ENCODE results near the gene CLDN34. TPM values are rescaled to one million over a fixed set of nuclear protein-coding genes. Genes with fewer than 3 reads are reported as not detected.

Gene CLDN34
- total and polyA plus RNA-seq, 2 experiments from 2014 or later, result not detected

- TF ChIP-seq REST (IDR thresholded peaks at IDR 0.05; ENCODE audit: unreplicated experiment), result no peak
Measured at GRCh38 chrX:9935436-9935835, 31.7 kb upstream of the CLDN34 start (continued).

- H2AFZ ChIP-seq, result no peak overlapping the region
- H3K27me3 ChIP-seq (ENCODE audit: insufficient read depth), result no peaks in the 10 kb centered on the region
- DNase-seq (ENCODE audit: low spot score) (no peak), ATAC-seq (no peak)
- peaks cover 34% of the 10 kb centered on the region for H3K36me3 Mint-ChIP-seq (ENCODE audit: low read depth)
- no peaks in the 10 kb centered on the region for H3K9me3 Mint-ChIP-seq
- H3K9me2 ChIP-seq (ENCODE audit: insufficient read depth), result no peaks in the 10 kb centered on the region
- H3K27me3 Mint-ChIP-seq (ENCODE audit: insufficient read depth, low read depth, poor library complexity), result peaks cover 3% of the 10 kb centered on the region
- TF ChIP-seq ETS1 (IDR thresholded peaks at IDR 0.05) (no peak), STAT1 (IDR thresholded peaks at IDR 0.05; ENCODE audit: unreplicated experiment) (no peak), POLR2AphosphoS5 (IDR thresholded peaks at IDR 0.05; ENCODE audit: low read depth) (no peak), ZNF462 (CRISPR knock-in tag; IDR thresholded peaks at IDR 0.05) (no peak)
- no peaks in the 10 kb centered on the region for H3F3A ChIP-seq (replicated peaks; ENCODE audit: low read depth)
- H4K20me1 ChIP-seq (replicated peaks; ENCODE audit: insufficient read depth), result no peaks in the 10 kb centered on the region
- no peak overlapping the region for H3K27ac Mint-ChIP-seq
- H3K4me1 ChIP-seq (ENCODE audit: insufficient read depth), result peaks cover 6% of the 10 kb centered on the region; the same call in 1 of the 2 replicates
- H3K4me3 ChIP-seq, result no peak overlapping the region
- H3K4me1 Mint-ChIP-seq, result peaks cover 9% of the 10 kb centered on the region; the same call in 2 of the 3 replicates
- H3K36me3 ChIP-seq (ENCODE audit: insufficient read depth), result no peaks in the 10 kb centered on the region; the same call in 1 of the 2 replicates
- H3K4me3 Mint-ChIP-seq, result no peak overlapping the region
- no peaks in the 10 kb centered on the region for H3K79me2 ChIP-seq (replicated peaks; ENCODE audit: insufficient read depth)
- H3K4me2 ChIP-seq, result no peak overlapping the region
- no peak overlapping the region for H3K27ac ChIP-seq (ENCODE audit: low read depth)
Measured at GRCh38 chrX:9937761-9938160, 29.4 kb upstream of the CLDN34 start.
